Measurements from ENCODE around the gene PUS7L.

Gene PUS7L, protein sequence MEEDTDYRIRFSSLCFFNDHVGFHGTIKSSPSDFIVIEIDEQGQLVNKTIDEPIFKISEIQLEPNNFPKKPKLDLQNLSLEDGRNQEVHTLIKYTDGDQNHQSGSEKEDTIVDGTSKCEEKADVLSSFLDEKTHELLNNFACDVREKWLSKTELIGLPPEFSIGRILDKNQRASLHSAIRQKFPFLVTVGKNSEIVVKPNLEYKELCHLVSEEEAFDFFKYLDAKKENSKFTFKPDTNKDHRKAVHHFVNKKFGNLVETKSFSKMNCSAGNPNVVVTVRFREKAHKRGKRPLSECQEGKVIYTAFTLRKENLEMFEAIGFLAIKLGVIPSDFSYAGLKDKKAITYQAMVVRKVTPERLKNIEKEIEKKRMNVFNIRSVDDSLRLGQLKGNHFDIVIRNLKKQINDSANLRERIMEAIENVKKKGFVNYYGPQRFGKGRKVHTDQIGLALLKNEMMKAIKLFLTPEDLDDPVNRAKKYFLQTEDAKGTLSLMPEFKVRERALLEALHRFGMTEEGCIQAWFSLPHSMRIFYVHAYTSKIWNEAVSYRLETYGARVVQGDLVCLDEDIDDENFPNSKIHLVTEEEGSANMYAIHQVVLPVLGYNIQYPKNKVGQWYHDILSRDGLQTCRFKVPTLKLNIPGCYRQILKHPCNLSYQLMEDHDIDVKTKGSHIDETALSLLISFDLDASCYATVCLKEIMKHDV

DNA sequence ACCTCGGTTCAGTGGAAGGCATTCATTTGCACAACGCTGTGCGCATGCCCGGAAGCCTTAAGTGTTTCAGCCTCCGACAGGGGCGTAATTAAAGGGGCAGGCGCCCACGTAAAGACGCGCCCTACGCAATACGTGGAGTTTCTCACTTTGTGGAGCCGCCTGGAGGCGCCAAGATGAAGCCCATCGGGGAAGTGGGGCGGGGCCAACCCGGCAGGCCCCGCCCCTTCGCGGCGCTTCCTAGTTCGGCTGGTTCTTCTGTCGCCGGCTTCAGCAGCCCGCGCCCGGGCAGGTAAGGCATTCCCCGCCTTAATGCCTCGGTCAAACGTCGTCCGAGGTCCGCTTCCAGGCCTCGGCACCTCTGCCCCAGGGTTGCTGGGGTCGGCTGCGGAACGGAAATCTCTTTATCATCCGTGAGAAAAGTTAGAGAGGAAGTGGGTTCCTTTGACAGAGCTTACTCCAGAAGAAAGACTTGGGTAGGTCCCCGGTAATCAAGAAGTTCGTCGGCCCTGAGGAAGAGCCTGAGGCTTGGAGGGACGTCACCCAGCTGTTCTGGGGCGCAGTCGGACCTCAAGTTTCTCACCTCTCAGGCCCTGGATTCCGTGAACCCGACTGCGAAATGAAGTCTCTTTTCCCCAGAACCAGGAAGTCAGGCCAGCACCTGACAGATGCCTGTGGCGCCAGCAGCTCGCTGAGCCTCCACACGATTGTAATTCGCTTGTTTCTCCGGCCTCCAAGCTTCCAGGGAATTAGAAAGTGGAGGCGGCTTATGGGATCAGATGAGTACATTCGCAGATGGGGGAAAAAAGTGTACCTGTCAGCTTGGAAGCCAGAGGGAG is at the start of gene PUS7L, which contains the start of gene IRAK4:
PUS7L (minus strand) TSS at position 63 of the 836 bp plus-strand sequence. CDS start 3,545 bp downstream, outside the sequence.
IRAK4 (plus strand) TSS at position 224 of the 836 bp plus-strand sequence. CDS start 9,161 bp downstream, outside the sequence.
- ATAC-seq, result peak; percentile 97

DNA sequence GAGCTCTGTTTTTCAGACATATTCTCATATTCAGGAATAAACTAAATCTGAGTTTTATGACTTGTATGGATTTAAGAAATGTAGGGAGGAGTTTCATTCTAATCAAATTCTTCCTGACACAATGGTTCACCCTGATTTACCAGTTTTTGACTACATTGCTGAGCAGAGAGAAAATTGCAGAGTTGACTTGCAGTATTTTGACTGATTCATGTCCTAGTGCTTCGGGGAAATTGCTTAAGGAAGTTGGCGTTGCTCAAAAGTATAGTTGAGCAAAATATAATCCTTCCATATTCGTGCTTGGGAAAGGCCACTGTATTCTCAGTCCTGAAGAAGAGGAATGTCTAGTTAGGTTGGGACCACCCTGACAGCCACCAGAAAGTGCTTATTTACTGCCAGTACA is 48.8 kb upstream of the PUS7L start:
- no peak for TF ChIP-seq ESRRG (CRISPR knock-in tag; IDR thresholded peaks at IDR 0.05)
- TF ChIP-seq RARB (CRISPR knock-in tag; IDR thresholded peaks at IDR 0.05), result no peak
- no peak for TF ChIP-seq GLIS3 (CRISPR knock-in tag; IDR thresholded peaks at IDR 0.05)
- TF ChIP-seq TCF4 (CRISPR knock-in tag; IDR thresholded peaks at IDR 0.05; ENCODE audit: borderline replicate concordance), result no peak
- no peak for TF ChIP-seq ZFP30 (CRISPR knock-in tag; IDR thresholded peaks at IDR 0.05)
- no peak for TF ChIP-seq ZNF565 (CRISPR knock-in tag; conservative IDR thresholded peaks at IDR 0.05; ENCODE audit: low read depth)
- TF ChIP-seq, protein P1, sequence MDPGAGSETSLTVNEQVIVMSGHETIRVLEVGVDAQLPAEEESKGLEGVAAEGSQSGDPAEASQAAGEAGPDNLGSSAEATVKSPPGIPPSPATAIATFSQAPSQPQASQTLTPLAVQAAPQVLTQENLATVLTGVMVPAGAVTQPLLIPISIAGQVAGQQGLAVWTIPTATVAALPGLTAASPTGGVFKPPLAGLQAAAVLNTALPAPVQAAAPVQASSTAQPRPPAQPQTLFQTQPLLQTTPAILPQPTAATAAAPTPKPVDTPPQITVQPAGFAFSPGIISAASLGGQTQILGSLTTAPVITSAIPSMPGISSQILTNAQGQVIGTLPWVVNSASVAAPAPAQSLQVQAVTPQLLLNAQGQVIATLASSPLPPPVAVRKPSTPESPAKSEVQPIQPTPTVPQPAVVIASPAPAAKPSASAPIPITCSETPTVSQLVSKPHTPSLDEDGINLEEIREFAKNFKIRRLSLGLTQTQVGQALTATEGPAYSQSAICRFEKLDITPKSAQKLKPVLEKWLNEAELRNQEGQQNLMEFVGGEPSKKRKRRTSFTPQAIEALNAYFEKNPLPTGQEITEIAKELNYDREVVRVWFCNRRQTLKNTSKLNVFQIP (CRISPR knock-in tag; IDR thresholded peaks at IDR 0.05; ENCODE audit: borderline replicate concordance, low read depth), result no peak
- TF ChIP-seq ZC3H10 (CRISPR knock-in tag; IDR thresholded peaks at IDR 0.05), result no peak
- no peak for TF ChIP-seq OSR1 (CRISPR knock-in tag; IDR thresholded peaks at IDR 0.05)
- no peak for TF ChIP-seq SNAI2 (CRISPR knock-in tag; IDR thresholded peaks at IDR 0.05)
- TF ChIP-seq, protein P2, sequence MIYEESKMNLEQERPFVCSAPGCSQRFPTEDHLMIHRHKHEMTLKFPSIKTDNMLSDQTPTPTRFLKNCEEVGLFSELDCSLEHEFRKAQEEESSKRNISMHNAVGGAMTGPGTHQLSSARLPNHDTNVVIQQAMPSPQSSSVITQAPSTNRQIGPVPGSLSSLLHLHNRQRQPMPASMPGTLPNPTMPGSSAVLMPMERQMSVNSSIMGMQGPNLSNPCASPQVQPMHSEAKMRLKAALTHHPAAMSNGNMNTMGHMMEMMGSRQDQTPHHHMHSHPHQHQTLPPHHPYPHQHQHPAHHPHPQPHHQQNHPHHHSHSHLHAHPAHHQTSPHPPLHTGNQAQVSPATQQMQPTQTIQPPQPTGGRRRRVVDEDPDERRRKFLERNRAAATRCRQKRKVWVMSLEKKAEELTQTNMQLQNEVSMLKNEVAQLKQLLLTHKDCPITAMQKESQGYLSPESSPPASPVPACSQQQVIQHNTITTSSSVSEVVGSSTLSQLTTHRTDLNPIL (CRISPR knock-in tag; IDR thresholded peaks at IDR 0.05; ENCODE audit: low read depth), result no peak
- TF ChIP-seq BACH2 (CRISPR knock-in tag; IDR thresholded peaks at IDR 0.05; ENCODE audit: borderline replicate concordance), result no peak
- TF ChIP-seq TOX (CRISPR knock-in tag; IDR thresholded peaks at IDR 0.05; ENCODE audit: borderline replicate concordance), result no peak
- no peak for TF ChIP-seq ARNTL (CRISPR knock-in tag; IDR thresholded peaks at IDR 0.05; ENCODE audit: borderline replicate concordance, low read depth)
- TF ChIP-seq ZNF8 (CRISPR knock-in tag; IDR thresholded peaks at IDR 0.05), result no peak
- TF ChIP-seq ZNF70 (CRISPR knock-in tag; IDR thresholded peaks at IDR 0.05), result no peak
- ATAC-seq, result no peak

More for the DNA sequence above, at the start of gene PUS7L, which contains the start of gene IRAK4:
- TF ChIP-seq ZC3H10 (CRISPR knock-in tag; IDR thresholded peaks at IDR 0.05) (no peak), ZNF8 (CRISPR knock-in tag; IDR thresholded peaks at IDR 0.05) (no peak), ARNTL (CRISPR knock-in tag; IDR thresholded peaks at IDR 0.05; ENCODE audit: borderline replicate concordance, low read depth) (no peak), CSDC2 (CRISPR knock-in tag; IDR thresholded peaks at IDR 0.05) (no peak), TCF4 (CRISPR knock-in tag; IDR thresholded peaks at IDR 0.05; ENCODE audit: borderline replicate concordance) (no peak), OSR1 (CRISPR knock-in tag; IDR thresholded peaks at IDR 0.05) (no peak)
- TF ChIP-seq, protein P2 (CRISPR knock-in tag; IDR thresholded peaks at IDR 0.05; ENCODE audit: low read depth), result no peak
- TF ChIP-seq, protein P3, sequence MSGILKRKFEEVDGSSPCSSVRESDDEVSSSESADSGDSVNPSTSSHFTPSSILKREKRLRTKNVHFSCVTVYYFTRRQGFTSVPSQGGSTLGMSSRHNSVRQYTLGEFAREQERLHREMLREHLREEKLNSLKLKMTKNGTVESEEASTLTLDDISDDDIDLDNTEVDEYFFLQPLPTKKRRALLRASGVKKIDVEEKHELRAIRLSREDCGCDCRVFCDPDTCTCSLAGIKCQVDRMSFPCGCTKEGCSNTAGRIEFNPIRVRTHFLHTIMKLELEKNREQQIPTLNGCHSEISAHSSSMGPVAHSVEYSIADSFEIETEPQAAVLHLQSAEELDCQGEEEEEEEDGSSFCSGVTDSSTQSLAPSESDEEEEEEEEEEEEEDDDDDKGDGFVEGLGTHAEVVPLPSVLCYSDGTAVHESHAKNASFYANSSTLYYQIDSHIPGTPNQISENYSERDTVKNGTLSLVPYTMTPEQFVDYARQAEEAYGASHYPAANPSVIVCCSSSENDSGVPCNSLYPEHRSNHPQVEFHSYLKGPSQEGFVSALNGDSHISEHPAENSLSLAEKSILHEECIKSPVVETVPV (CRISPR knock-in tag; IDR thresholded peaks at IDR 0.05), result no peak
- TF ChIP-seq, protein P4, sequence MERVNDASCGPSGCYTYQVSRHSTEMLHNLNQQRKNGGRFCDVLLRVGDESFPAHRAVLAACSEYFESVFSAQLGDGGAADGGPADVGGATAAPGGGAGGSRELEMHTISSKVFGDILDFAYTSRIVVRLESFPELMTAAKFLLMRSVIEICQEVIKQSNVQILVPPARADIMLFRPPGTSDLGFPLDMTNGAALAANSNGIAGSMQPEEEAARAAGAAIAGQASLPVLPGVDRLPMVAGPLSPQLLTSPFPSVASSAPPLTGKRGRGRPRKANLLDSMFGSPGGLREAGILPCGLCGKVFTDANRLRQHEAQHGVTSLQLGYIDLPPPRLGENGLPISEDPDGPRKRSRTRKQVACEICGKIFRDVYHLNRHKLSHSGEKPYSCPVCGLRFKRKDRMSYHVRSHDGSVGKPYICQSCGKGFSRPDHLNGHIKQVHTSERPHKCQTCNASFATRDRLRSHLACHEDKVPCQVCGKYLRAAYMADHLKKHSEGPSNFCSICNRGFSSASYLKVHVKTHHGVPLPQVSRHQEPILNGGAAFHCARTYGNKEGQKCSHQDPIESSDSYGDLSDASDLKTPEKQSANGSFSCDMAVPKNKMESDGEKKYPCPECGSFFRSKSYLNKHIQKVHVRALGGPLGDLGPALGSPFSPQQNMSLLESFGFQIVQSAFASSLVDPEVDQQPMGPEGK (CRISPR knock-in tag; IDR thresholded peaks at IDR 0.05; ENCODE audit: borderline replicate concordance), result no peak
- TF ChIP-seq, protein P1 (CRISPR knock-in tag; IDR thresholded peaks at IDR 0.05; ENCODE audit: borderline replicate concordance, low read depth), result no peak

All from SK-N-SH treated with all-trans-retinoic acid at 6 μM for 48 hours (cell line).